ENCODE measurements around the gene FOXE3. TPM values are rescaled to one million over a fixed set of nuclear protein-coding genes. Genes with fewer than 3 reads are reported as not detected.

The FOXE3 gene
- total and polyA plus RNA-seq, 2 of the 4 experiments (the other 2 are of a cell fraction): 0.12 TPM; not detected in 1

- no peak for TF ChIP-seq CEBPB (IDR thresholded peaks at IDR 0.05; ENCODE audit: low read depth, low read length)
- no peak for TF ChIP-seq MAZ (IDR thresholded peaks at IDR 0.05; ENCODE audit: borderline replicate concordance, low read depth, low read length)
- no peak for TF ChIP-seq MAFK (IDR thresholded peaks at IDR 0.05; ENCODE audit: low read depth, low read length)
- no peak for TF ChIP-seq RFX5 (IDR thresholded peaks at IDR 0.05; ENCODE audit: low read depth, low read length)
- no peak for TF ChIP-seq POLR2A (IDR thresholded peaks at IDR 0.05; ENCODE audit: low read depth, low read length)
- no peak for TF ChIP-seq SMC3 (IDR thresholded peaks at IDR 0.05; ENCODE audit: low read depth, low read length)
- TF ChIP-seq BHLHE40 (IDR thresholded peaks at IDR 0.05; ENCODE audit: low read depth, low read length): no peak
- no peak for TF ChIP-seq USF2 (IDR thresholded peaks at IDR 0.05; ENCODE audit: low read depth, low read length)
- dilution Hi-C loops (cut with HindIII; ENCODE audit: low sequenced_read_pairs, unreplicated experiment): no loop called here
- no TSS peak for BruUV-seq (replicated peaks)
Measured at GRCh38 chr1:47442842-47443529, 26.9 kb downstream of the FOXE3 start.

More at GRCh38 chr1:47442842-47443529, 26.9 kb downstream of the FOXE3 start:
- H2BK5ac ChIP-seq (ENCODE audit: low read depth, low read length, poor library complexity, severe bottlenecking): no peak overlapping the region
- no peak overlapping the region for H3K14ac ChIP-seq (replicated peaks; ENCODE audit: low read depth, low read length)
- ChIA-PET POLR2A (ENCODE audit: unreplicated experiment) (no interaction called here), CTCF (no interaction called here)
- in situ Hi-C loops (cut with MboI; ENCODE audit: low sequenced_read_pairs): no loop called here
- H3K4ac ChIP-seq (ENCODE audit: low read depth, low read length): no peak overlapping the region
- ATAC-seq (ENCODE audit: low read depth) (no peak), DNase-seq (no peak)
- H3K18ac ChIP-seq (ENCODE audit: low read depth, low read length): no peak overlapping the region
- no peak overlapping the region for H3K56ac ChIP-seq (ENCODE audit: extremely low read depth, insufficient read depth, low read length)
- H4K91ac ChIP-seq (ENCODE audit: insufficient read depth, low read depth, low read length): no peak overlapping the region
- H3K79me1 ChIP-seq (ENCODE audit: low read depth in 1 of 2, low read length in 2 of 2): no peaks in the 10 kb centered on the region
- no peak overlapping the region for H4K5ac ChIP-seq (ENCODE audit: low read depth, low read length)
- peaks cover 93% of the 10 kb centered on the region for H3K27me3 ChIP-seq (ENCODE audit: control insufficient read depth, insufficient read depth, low read length)
- no peak overlapping the region for H3K23ac ChIP-seq (ENCODE audit: low read depth, low read length)
- no peaks in the 10 kb centered on the region; the same call in 1 of the 2 replicates for H4K20me1 ChIP-seq (ENCODE audit: insufficient read depth, low read length)
- no peak overlapping the region for H2AK9ac ChIP-seq (replicated peaks; ENCODE audit: low read depth, low read length, poor library complexity)
- no peak overlapping the region for H3K27ac ChIP-seq (ENCODE audit: insufficient read depth, low read length)
- peaks cover 6% of the 10 kb centered on the region; the same call in 1 of the 2 replicates for H3K9me3 ChIP-seq (ENCODE audit: control insufficient read depth, insufficient read depth, low read length)
- no peak overlapping the region for H3K9ac ChIP-seq (ENCODE audit: low read depth, low read length)
- H2BK120ac ChIP-seq (ENCODE audit: low read depth, low read length): no peak overlapping the region
- no peaks in the 10 kb centered on the region for H3K36me3 ChIP-seq (ENCODE audit: control insufficient read depth, insufficient read depth, low read length)
- H3K4me2 ChIP-seq (ENCODE audit: low read depth, low read length): no peak overlapping the region
- H2AFZ ChIP-seq (replicated peaks; ENCODE audit: low read length, poor library complexity): no peak overlapping the region
- intact Hi-C loops (cut with micrococcal nuclease): no loop called here
- H3K4me3 ChIP-seq (ENCODE audit: insufficient read depth, low read depth, low read length): no peak overlapping the region
- no peak overlapping the region for H2BK15ac ChIP-seq (ENCODE audit: low read depth, low read length)
- WGBS, 2 experiments (ENCODE audit: extremely low coverage in 2 of 2, insufficient read length in 1 of 2): 92% methylated on average over 2 of the region's 9 CpGs; no CpG with 5 or more reads in 1 of the 2 experiments
- H2BK20ac ChIP-seq (ENCODE audit: low read depth, low read length): no peak overlapping the region
- no peak overlapping the region for H2AK5ac ChIP-seq (ENCODE audit: low read depth, low read length)
- no peaks in the 10 kb centered on the region for H3K9me1 ChIP-seq (ENCODE audit: insufficient read depth, low read length)
- H4K8ac ChIP-seq (ENCODE audit: low read depth in 2 of 2, low read length in 2 of 2): no peak overlapping the region
- H3K4me1 ChIP-seq (ENCODE audit: control insufficient read depth, insufficient read depth, low read length): no peaks in the 10 kb centered on the region
